ENCODE results near the gene RUNX2. TPM values are rescaled to one million over a fixed set of nuclear protein-coding genes. Genes with fewer than 3 reads are reported as not detected.

Gene RUNX2
- total RNA-seq, 3 donors from 2014 or later, result 2.7 to 7.3 (median 7.2) TPM

GRCh38 chr6:45568626-45569025 is 240.5 kb downstream of the RUNX2 start:
- intact Hi-C loops (cut with DNase I; ENCODE audit: low total_unique reads), result no loop called here
- no peaks in the 10 kb centered on the region for H3K9me3 ChIP-seq
- H3K27ac ChIP-seq, result no peak overlapping the region
- no peaks in the 10 kb centered on the region for H3K36me3 ChIP-seq
- H3K27me3 ChIP-seq, result no peaks in the 10 kb centered on the region
- no peak overlapping the region for H3K4me3 ChIP-seq
- TF ChIP-seq POLR2AphosphoS5 (IDR thresholded peaks at IDR 0.05), result no peak
- TF ChIP-seq POLR2A (IDR thresholded peaks at IDR 0.05), result no peak
- TF ChIP-seq CTCF (IDR thresholded peaks at IDR 0.05), result no peak
- H3K4me1 ChIP-seq, result no peaks in the 10 kb centered on the region
- DNase-seq (ENCODE audit: low spot score in 2 of 2), result no peak

GRCh38 chr6:45569210-45569945 is 241.2 kb downstream of the RUNX2 start:
- Histone ChIP-seq H3K27me3 (no peaks in the 10 kb centered on the region), H3K9me3 (no peaks in the 10 kb centered on the region), H3K27ac (no peak overlapping the region), H3K4me3 (no peak overlapping the region), H3K4me1 (no peaks in the 10 kb centered on the region), H3K36me3 (no peaks in the 10 kb centered on the region)
- no peak for DNase-seq (ENCODE audit: low spot score in 2 of 2)
- intact Hi-C loops (cut with DNase I; ENCODE audit: low total_unique reads), result no loop called here
- TF ChIP-seq CTCF (IDR thresholded peaks at IDR 0.05) (no peak), POLR2A (IDR thresholded peaks at IDR 0.05) (no peak), POLR2AphosphoS5 (IDR thresholded peaks at IDR 0.05) (no peak)

GRCh38 chr6:45571159-45571558 is 243.0 kb downstream of the RUNX2 start:
- H3K27me3 ChIP-seq, result no peaks in the 10 kb centered on the region
- no peak overlapping the region for H3K27ac ChIP-seq
- TF ChIP-seq POLR2A (IDR thresholded peaks at IDR 0.05), result no peak
- TF ChIP-seq CTCF (IDR thresholded peaks at IDR 0.05), result no peak
- TF ChIP-seq POLR2AphosphoS5 (IDR thresholded peaks at IDR 0.05), result no peak
- H3K9me3 ChIP-seq, result no peaks in the 10 kb centered on the region
- DNase-seq (ENCODE audit: low spot score in 2 of 2), result no peak
- H3K4me1 ChIP-seq, result no peaks in the 10 kb centered on the region
- no peak overlapping the region for H3K4me3 ChIP-seq
- H3K36me3 ChIP-seq, result no peaks in the 10 kb centered on the region
- intact Hi-C loops (cut with DNase I; ENCODE audit: low total_unique reads), result no loop called here

GRCh38 chr6:45572833-45573232 is 244.7 kb downstream of the RUNX2 start:
- Histone ChIP-seq H3K4me1 (no peaks in the 10 kb centered on the region), H3K27me3 (no peaks in the 10 kb centered on the region), H3K27ac (no peak overlapping the region), H3K9me3 (no peaks in the 10 kb centered on the region), H3K36me3 (no peaks in the 10 kb centered on the region), H3K4me3 (no peak overlapping the region)
- TF ChIP-seq POLR2A (IDR thresholded peaks at IDR 0.05) (no peak), POLR2AphosphoS5 (IDR thresholded peaks at IDR 0.05) (no peak), CTCF (IDR thresholded peaks at IDR 0.05) (no peak)
- intact Hi-C loops (cut with DNase I; ENCODE audit: low total_unique reads), result no loop called here
- DNase-seq (ENCODE audit: low spot score in 2 of 2), result no peak

- no peak for TF ChIP-seq POLR2A (IDR thresholded peaks at IDR 0.05)
- TF ChIP-seq POLR2AphosphoS5 (IDR thresholded peaks at IDR 0.05), result no peak
- TF ChIP-seq CTCF (IDR thresholded peaks at IDR 0.05), result no peak
- Histone ChIP-seq H3K36me3 (no peaks in the 10 kb centered on the region), H3K4me1 (no peaks in the 10 kb centered on the region), H3K27me3 (no peaks in the 10 kb centered on the region), H3K4me3 (no peak overlapping the region), H3K27ac (no peak overlapping the region), H3K9me3 (no peaks in the 10 kb centered on the region)
- DNase-seq (ENCODE audit: low spot score in 2 of 2), result no peak
- intact Hi-C loops (cut with DNase I; ENCODE audit: low total_unique reads), result no loop called here
Measured at GRCh38 chr6:45574014-45574461, 245.9 kb downstream of the RUNX2 start.

All from breast epithelium (tissue), 4 donors.